ENCODE measurements around the gene SLC28A2.

The SLC28A2 gene

GRCh38 chr15:45326741-45327140 lies 74.7 kb downstream of the SLC28A2 start:
- peaks cover 12% of the 10 kb centered on the region for H3K27me3 Mint-ChIP-seq
- no peaks in the 10 kb centered on the region for H3K9me3 Mint-ChIP-seq
- no peaks in the 10 kb centered on the region for H3K36me3 Mint-ChIP-seq (ENCODE audit: low read depth)
- intact Hi-C loops (cut with micrococcal nuclease) = no loop called here
- no peak overlapping the region for H3K27ac Mint-ChIP-seq
- H3K4me3 Mint-ChIP-seq = no peak overlapping the region
- H3K4me1 Mint-ChIP-seq (ENCODE audit: low read depth) = no peaks in the 10 kb centered on the region

Measured in dendritic cell treated with granulocyte-macrophage colony-stimulating factor and Interleukin-4, amounts not matched to agents 40 ng/mL and 50 ng/mL, for 4 days (primary cell).